BLaER1 treated with 17β-estradiol and CSF1 and Interleukin-3, amounts not matched to agents 10 nM and 100 nM (cell line): ENCODE results near the gene SSTR3.

Experiments used
- H3K27ac ChIP-seq, 11 experiments: shearing (Covaris generic); formaldehyde crosslinking; 2 replicates each; pipeline ENCODE4 v1.8.1; 2022
- H3K27me3 ChIP-seq, 11 experiments: shearing (Covaris generic); formaldehyde crosslinking; 2 replicates each; pipeline ENCODE4 v1.8.1; 2022
- H3K36me3 ChIP-seq, 11 experiments: shearing (Covaris generic); formaldehyde crosslinking; 2 replicates each; pipeline ENCODE4 v1.8.1; 2022
- H3K4me1 ChIP-seq, 10 experiments: shearing (Covaris generic); formaldehyde crosslinking; 2 replicates each; pipeline ENCODE4 v1.8.1; 2022
- H3K4me2 ChIP-seq, 11 experiments: shearing (Covaris generic); formaldehyde crosslinking; 2 replicates each; pipeline ENCODE4 v1.8.1; 2022
- H3K4me3 ChIP-seq, 10 experiments: shearing (Covaris generic); formaldehyde crosslinking; 2 replicates each; pipeline ENCODE4 v1.8.1; 2022
- H3K9ac ChIP-seq, 11 experiments: shearing (Covaris generic); formaldehyde crosslinking; 2 replicates each; pipeline ENCODE4 v1.8.1; 2022
- H3K9me3 ChIP-seq, 11 experiments: shearing (Covaris generic); formaldehyde crosslinking; replicated peaks in 1 of 11; 2 replicates each; pipeline ENCODE4 v1.8.1; 2022
- H4K20me1 ChIP-seq, 11 experiments: shearing (Covaris generic); formaldehyde crosslinking; 2 replicates each; pipeline ENCODE4 v1.8.1; 2022
- Cebpa-rat ChIP-seq, 11 experiments: shearing (Covaris generic); IDR thresholded peaks; 2 replicates each; pipeline ENCODE4 v1.8.1; 2022

SSTR3 gene

GRCh38 chr22:37244922-37245722 lies 32.8 kb upstream of the SSTR3 start:
- H3K4me2 ChIP-seq = peak overlapping the region; percentile 91 to 100 (median 99)
- H3K4me3 ChIP-seq = peak overlapping the region in 7 of 10 experiments; percentile 80 to 99 (median 88); a peak in 14 of 20 replicates
- peaks cover 41 to 70% (median 53%) of the 10 kb centered on the region in 10 experiments for H3K4me1 ChIP-seq
- no peak for TF ChIP-seq Cebpa-rat (IDR thresholded peaks at IDR 0.05)
- no peaks in the 10 kb centered on the region for H3K27me3 ChIP-seq
- H3K36me3 ChIP-seq = peaks cover 9 to 21% (median 18%) of the 10 kb centered on the region in 11 experiments; a peak in 20 of 22 replicates
- H3K9me3 ChIP-seq = no peaks in the 10 kb centered on the region
- peak overlapping the region in 10 of 11 experiments; percentile 78 to 94 (median 86); a peak in 20 of 22 replicates for H3K27ac ChIP-seq
- H4K20me1 ChIP-seq = peaks cover 16 to 22% (median 21%) of the 10 kb centered on the region in 11 experiments; a peak in 19 of 22 replicates
- peak overlapping the region in 10 of 11 experiments; percentile 26 to 92 (median 86); a peak in 19 of 22 replicates for H3K9ac ChIP-seq

DNA sequence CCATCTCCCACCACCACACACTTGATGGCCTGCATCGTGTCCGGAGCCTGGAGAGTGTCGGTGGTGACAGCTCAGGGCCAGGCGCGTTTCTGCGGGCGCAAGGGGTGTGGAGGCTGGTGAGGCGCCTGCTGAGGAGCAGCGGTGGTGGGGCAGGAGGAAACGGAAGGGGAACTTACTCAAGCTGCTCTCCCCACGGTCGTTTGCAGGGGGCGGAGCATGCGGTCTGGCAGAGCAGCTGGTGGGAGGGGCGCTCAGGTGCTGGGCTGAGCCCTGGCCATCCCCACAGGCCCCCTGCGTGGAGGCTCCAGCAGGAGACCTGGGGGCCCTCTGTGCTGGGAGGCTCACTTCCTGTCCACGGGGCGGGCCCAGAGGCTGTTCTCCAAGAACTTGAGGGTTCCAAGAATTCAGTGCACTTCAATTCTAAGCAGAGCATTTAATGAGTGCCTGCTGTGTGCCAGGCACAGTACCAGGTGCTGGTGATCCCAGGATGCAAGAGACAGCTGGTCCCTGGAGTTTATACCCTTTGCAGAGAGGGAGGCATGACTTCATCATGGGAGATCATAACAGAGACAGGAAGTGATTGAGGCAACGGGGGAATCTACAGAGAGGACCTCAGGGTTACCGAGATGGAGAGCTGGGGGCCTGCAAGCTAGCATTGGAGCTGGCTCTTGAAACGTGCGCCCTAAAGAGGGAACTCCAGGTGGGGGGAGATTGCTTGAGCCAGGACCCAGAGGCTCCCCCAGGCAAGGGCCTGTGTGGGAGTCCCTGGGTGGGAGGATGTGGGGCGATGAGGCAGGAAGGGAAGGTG lies 32.0 kb upstream of the SSTR3 start, which contains the start of gene RAC2:
Gene RAC2, minus strand, starts transcription at position 156 of the 808 bp plus-strand sequence. Its CDS starts 121 bp downstream, at position 35.
- peaks cover 49 to 72% (median 61%) of the 10 kb centered on the region in 10 experiments for H3K4me1 ChIP-seq
- peaks cover 17 to 29% (median 26%) of the 10 kb centered on the region in 11 experiments for H3K36me3 ChIP-seq
- peak within 1 kb of the TSS; percentile 82 to 92 (median 86) for H3K9ac ChIP-seq
- 0 out of 22 replicates have a peak, but pooled peaks of 1 of the 11 experiments have one; percentile 5 for TF ChIP-seq Cebpa-rat (IDR thresholded peaks at IDR 0.05)
- peaks cover 24 to 30% (median 29%) of the 10 kb centered on the region in 11 experiments; a peak in 20 of 22 replicates for H4K20me1 ChIP-seq
- H3K9me3 ChIP-seq = no peaks in the 10 kb centered on the region
- H3K27me3 ChIP-seq = no peaks in the 10 kb centered on the region
- H3K4me3 ChIP-seq = peak within 1 kb of the TSS; percentile 66 to 99 (median 87)
- H3K27ac ChIP-seq = peak within 1 kb of the TSS; percentile 63 to 94 (median 86)
- H3K4me2 ChIP-seq = peak within 1 kb of the TSS; percentile 91 to 100 (median 99)

DNA sequence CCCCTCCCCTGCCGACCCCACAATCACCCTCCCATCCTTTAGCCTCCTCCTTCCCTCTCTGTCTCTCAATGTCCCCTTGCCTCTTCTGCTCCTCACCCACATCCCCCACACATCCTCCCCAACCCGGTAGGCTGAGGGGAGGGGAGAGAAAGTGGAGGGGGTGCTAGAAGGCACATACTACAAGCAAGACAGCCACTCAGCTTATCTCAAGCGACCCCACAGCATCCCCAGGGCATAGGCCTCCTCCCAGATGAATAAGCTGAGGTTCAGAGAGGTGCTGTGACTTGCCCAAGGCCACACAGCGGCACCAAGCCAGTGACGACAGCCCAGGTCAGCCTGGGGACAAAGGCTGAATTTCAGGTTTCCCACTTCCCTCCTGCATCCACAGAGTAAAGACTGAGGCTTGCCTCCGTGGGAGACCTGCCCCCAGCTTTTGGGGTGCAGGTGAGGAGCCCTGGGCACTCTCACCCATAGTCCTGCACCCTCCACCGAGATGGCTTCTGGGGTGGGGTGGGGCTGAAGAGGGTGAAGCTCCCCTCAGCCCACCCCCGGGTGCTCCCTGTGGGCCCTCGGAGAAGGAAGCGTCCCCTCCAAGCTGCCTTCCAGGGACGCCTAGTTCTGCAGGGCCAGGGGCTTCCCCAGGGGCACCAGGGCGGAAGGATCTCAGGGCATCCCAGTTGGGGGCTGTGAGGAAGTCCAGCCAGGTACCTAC lies 31.3 kb upstream of the SSTR3 start:
- no peaks in the 10 kb centered on the region for H3K9me3 ChIP-seq
- peak overlapping the region; percentile 66 to 99 (median 87) for H3K4me3 ChIP-seq
- H3K4me2 ChIP-seq = peak overlapping the region; percentile 91 to 100 (median 99)
- H3K9ac ChIP-seq = peak overlapping the region; percentile 82 to 92 (median 86)
- peaks cover 57 to 76% (median 69%) of the 10 kb centered on the region in 10 experiments for H3K4me1 ChIP-seq
- TF ChIP-seq Cebpa-rat (IDR thresholded peaks at IDR 0.05) = no peak
- H3K36me3 ChIP-seq = peaks cover 24 to 36% (median 34%) of the 10 kb centered on the region in 11 experiments
- H3K27ac ChIP-seq = peak overlapping the region; percentile 63 to 94 (median 86)
- no peaks in the 10 kb centered on the region for H3K27me3 ChIP-seq
- peaks cover 31 to 38% (median 37%) of the 10 kb centered on the region in 11 experiments; a peak in 21 of 22 replicates for H4K20me1 ChIP-seq

DNA sequence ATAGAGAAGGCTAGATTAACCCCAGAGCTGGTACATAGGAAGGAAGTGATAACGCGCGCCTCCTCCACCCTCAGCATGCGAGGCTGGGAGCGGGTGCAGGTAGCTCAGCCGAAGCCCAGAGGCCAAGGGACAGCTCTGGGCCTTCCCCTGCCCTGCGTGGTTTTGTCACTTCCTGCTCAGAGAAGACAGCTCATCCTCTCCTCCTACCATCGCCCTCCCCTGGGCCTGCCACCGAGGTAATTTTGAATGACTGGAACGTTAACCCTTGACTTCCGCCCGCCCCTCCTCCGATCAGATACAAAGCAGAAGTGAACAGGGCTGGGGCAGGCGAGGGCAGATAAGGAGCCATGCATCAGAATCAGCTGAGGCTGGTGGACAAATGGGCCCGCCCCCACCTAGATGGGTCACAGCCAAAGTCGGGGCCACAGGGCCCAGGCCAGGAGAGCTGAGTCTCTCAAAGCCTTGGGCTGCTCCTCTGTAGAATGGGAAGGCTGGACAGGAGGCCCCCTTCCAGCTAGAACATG lies 30.2 kb upstream of the SSTR3 start:
- Histone ChIP-seq H3K9ac (peak overlapping the region; percentile 82 to 92 (median 86)), H3K36me3 (peaks cover 35 to 47% (median 45%) of the 10 kb centered on the region in 11 experiments), H3K27ac (peak overlapping the region; percentile 63 to 94 (median 86)), H3K27me3 (no peaks in the 10 kb centered on the region), H3K4me1 (peaks cover 68 to 87% (median 79%) of the 10 kb centered on the region in 10 experiments), H3K4me2 (peak overlapping the region; percentile 91 to 100 (median 99)), H3K4me3 (peak overlapping the region; percentile 66 to 99 (median 87)), H3K9me3 (no peaks in the 10 kb centered on the region), H4K20me1 (peaks cover 42 to 49% (median 48%) of the 10 kb centered on the region in 11 experiments; a peak in 21 of 22 replicates)
- no peak for TF ChIP-seq Cebpa-rat (IDR thresholded peaks at IDR 0.05)

DNA sequence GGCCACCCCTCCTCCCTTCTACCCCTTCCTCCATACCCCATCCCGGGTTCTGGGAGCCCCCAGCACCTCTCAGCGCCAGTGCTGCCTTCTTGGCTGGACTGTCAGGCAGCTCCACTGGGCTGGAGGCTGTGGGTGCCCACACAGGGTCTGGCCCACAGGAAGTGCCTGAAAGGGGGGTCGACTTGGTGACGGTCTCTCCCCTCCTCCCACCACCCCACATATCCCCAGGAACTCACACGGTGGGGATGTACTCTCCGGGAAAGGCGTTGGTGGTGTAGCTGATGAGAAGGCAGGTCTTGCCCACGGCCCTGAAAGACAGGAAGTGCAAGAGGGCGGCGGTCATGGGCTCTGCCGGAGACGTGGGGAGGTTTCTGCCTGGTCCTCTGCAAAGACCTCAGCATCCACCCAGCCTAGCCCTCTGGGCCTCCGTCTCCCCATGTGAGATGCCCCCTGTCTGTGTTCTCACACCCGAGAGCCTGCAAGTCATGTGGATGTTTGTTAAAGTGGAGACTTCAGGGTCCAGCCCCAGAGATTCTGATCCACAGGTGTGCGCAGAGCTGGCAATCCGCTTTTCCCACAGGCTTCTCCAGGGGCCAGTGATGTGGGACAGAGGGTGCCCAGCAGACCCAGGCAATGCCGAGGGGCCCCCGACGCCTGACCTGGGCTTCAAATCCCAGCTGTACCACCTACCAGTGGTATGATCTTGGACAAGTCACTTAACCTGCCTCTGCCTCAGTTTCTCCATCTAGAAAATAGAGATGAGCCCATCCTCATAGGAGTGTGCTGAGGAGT lies 29.3 kb upstream of the SSTR3 start:
- Histone ChIP-seq H4K20me1 (peaks cover 48 to 57% (median 55%) of the 10 kb centered on the region in 11 experiments; a peak in 21 of 22 replicates), H3K4me2 (peak overlapping the region; percentile 91 to 100 (median 99)), H3K36me3 (peaks cover 39 to 53% (median 50%) of the 10 kb centered on the region in 11 experiments), H3K9ac (peak overlapping the region; percentile 70 to 92 (median 86)), H3K27me3 (no peaks in the 10 kb centered on the region), H3K4me3 (peak overlapping the region; percentile 66 to 99 (median 87)), H3K9me3 (no peaks in the 10 kb centered on the region), H3K27ac (peak overlapping the region; percentile 25 to 94 (median 86); a peak in 21 of 22 replicates), H3K4me1 (peaks cover 75 to 95% (median 87%) of the 10 kb centered on the region in 10 experiments)
- TF ChIP-seq Cebpa-rat (IDR thresholded peaks at IDR 0.05) = no peak

DNA sequence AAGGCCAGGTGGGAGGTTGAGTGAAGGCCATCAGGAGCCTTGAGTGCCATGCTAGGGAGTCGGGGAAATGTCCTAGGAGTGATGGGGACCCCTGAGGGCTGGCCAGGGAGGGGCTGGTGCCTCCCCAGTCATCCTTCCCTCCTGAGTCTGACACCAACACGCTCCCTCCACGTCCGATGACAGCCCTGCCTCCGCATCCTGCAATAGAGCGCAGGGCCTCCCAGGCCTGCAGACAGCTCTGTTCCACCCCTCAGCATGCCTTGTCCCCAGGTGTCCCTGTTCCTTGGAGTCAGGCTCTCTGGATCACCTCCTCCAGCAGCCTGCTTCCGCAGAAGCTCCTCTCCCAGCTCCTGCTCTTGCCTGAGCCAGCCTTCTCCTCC lies 28.7 kb upstream of the SSTR3 start:
- Histone ChIP-seq H3K4me2 (peak overlapping the region; percentile 91 to 100 (median 99)), H3K4me1 (peaks cover 80 to 98% (median 91%) of the 10 kb centered on the region in 10 experiments), H3K27me3 (no peaks in the 10 kb centered on the region), H3K4me3 (peak overlapping the region; percentile 66 to 99 (median 87); a peak in 19 of 20 replicates), H3K27ac (peak overlapping the region in 10 of 11 experiments; percentile 78 to 94 (median 86); a peak in 18 of 22 replicates), H3K36me3 (peaks cover 45 to 60% (median 56%) of the 10 kb centered on the region in 11 experiments), H3K9me3 (no peaks in the 10 kb centered on the region), H4K20me1 (peaks cover 54 to 64% (median 61%) of the 10 kb centered on the region in 11 experiments; a peak in 21 of 22 replicates), H3K9ac (peak overlapping the region; percentile 70 to 92 (median 86); a peak in 21 of 22 replicates)
- TF ChIP-seq Cebpa-rat (IDR thresholded peaks at IDR 0.05) = no peak
